Calu3 (cell line): ENCODE results near the gene STIM2. TPM values are rescaled to one million over a fixed set of nuclear protein-coding genes. Genes with fewer than 3 reads are reported as not detected.

Experiments used
- BruUV-seq: library from RNA; stranded (reverse); fragments of 400-500 nt; replicated peaks from 2 replicates; lab custom pipeline; 2021; lab: Mats Ljungman, UMichigan
- CTCF ChIA-PET: fragments of 300-600 bp; sonication (Branson Sonifier 250); formaldehyde crosslinking; loops from one replicate; lab custom pipeline; 2022; ENCODE audit warnings: antibody characterized with exemption; lab: Charles Lee
- DNase-seq: peaks from one replicate; pipeline ENCODE4 v3.0.0; 2022
- H3K27ac Mint-ChIP-seq: one replicate; pipeline ENCODE4 v1.8.0; 2022; ENCODE audit warnings: mixed read lengths; ENCODE audit not compliant: unreplicated experiment
- H3K27me3 Mint-ChIP-seq: one replicate; pipeline ENCODE4 v1.8.0; 2022; ENCODE audit warnings: mixed read lengths; ENCODE audit not compliant: unreplicated experiment
- H3K36me3 Mint-ChIP-seq: one replicate; pipeline ENCODE4 v1.8.0; 2022; ENCODE audit warnings: mild to moderate bottlenecking, moderate library complexity, mixed read lengths; ENCODE audit not compliant: insufficient read depth, unreplicated experiment
- H3K4me1 Mint-ChIP-seq: one replicate; pipeline ENCODE4 v1.8.0; 2022; ENCODE audit warnings: mild to moderate bottlenecking, low read depth, mixed read lengths; ENCODE audit not compliant: unreplicated experiment
- H3K4me3 Mint-ChIP-seq: one replicate; pipeline ENCODE4 v1.8.0; 2022; ENCODE audit warnings: mild to moderate bottlenecking, low read depth, moderate library complexity, mixed read lengths; ENCODE audit not compliant: unreplicated experiment
- H3K9me3 Mint-ChIP-seq: one replicate; pipeline ENCODE4 v1.8.0; 2022; ENCODE audit warnings: low read depth, mixed read lengths; ENCODE audit not compliant: unreplicated experiment
- CTCF ChIP-seq: fragments of 200-600 bp; IDR thresholded peaks from one replicate; pipeline ENCODE4 v1.8.0; 2022; ENCODE audit warnings: antibody characterized with exemption; ENCODE audit not compliant: unreplicated experiment
- intact Hi-C: fragments of 100-400 bp; cut with micrococcal nuclease; formaldehyde crosslinking; loops from one replicate; pipeline ENCODE4 v1.10.0; 2022; ENCODE audit not compliant: unreplicated experiment
- total RNA-seq: library from RNA; stranded (reverse); gene quantifications from 2 replicates; pipeline ENCODE4 v1.2.3, GENCODE V29; 2022

The STIM2 gene
- total RNA-seq, 1 experiment from 2014 or later = 24.2 TPM

GRCh38 chr4:27019766-27020165 is 159.1 kb downstream of the STIM2 start:
- Mint-ChIP-seq H3K36me3 (no peaks in the 10 kb centered on the region), H3K27me3 (no peaks in the 10 kb centered on the region), H3K27ac (no peak overlapping the region), H3K4me3 (no peak overlapping the region), H3K4me1 (no peaks in the 10 kb centered on the region), H3K9me3 (no peaks in the 10 kb centered on the region)
- intact Hi-C loops = loop anchor here (10.0 kb wide), 1 partner anchor 275 kb away; no protein-coding TSS in a partner anchor
- TF ChIP-seq CTCF = no peak
- BruUV-seq = no TSS peak
- DNase-seq = no peak
- CTCF ChIA-PET = no interaction called here

GRCh38 chr4:27020203-27020602 is 159.6 kb downstream of the STIM2 start:
- no peak overlapping the region for H3K4me3 Mint-ChIP-seq
- no peaks in the 10 kb centered on the region for H3K9me3 Mint-ChIP-seq
- no peak overlapping the region for H3K27ac Mint-ChIP-seq
- H3K27me3 Mint-ChIP-seq = no peaks in the 10 kb centered on the region
- intact Hi-C loops = no loop called here
- TF ChIP-seq CTCF = no peak
- CTCF ChIA-PET = interaction anchor here (0.6 kb wide), 1 partner anchor 133 kb away, joined by 3 read pairs; no protein-coding TSS in a partner anchor
- no peaks in the 10 kb centered on the region for H3K36me3 Mint-ChIP-seq
- no TSS peak for BruUV-seq
- no peak for DNase-seq
- H3K4me1 Mint-ChIP-seq = no peaks in the 10 kb centered on the region

GRCh38 chr4:27020603-27021002 is 160.0 kb downstream of the STIM2 start:
- intact Hi-C loops = no loop called here
- no peak for TF ChIP-seq CTCF
- no peak for DNase-seq
- Mint-ChIP-seq H3K4me1 (no peaks in the 10 kb centered on the region), H3K27ac (no peak overlapping the region), H3K4me3 (no peak overlapping the region), H3K9me3 (no peaks in the 10 kb centered on the region), H3K27me3 (no peaks in the 10 kb centered on the region), H3K36me3 (no peaks in the 10 kb centered on the region)
- CTCF ChIA-PET = interaction anchor here (0.5 to 0.6 kb wide), 2 partner anchors 134 to 701 kb away, joined by 3 read pairs; no protein-coding TSS in a partner anchor
- no TSS peak for BruUV-seq

- Mint-ChIP-seq H3K27ac (no peak overlapping the region), H3K4me3 (no peak overlapping the region), H3K27me3 (no peaks in the 10 kb centered on the region), H3K36me3 (no peaks in the 10 kb centered on the region), H3K4me1 (no peaks in the 10 kb centered on the region), H3K9me3 (no peaks in the 10 kb centered on the region)
- no peak for TF ChIP-seq CTCF
- no peak for DNase-seq
- CTCF ChIA-PET = no interaction called here
- intact Hi-C loops = no loop called here
- no TSS peak for BruUV-seq
Measured at GRCh38 chr4:27022963-27023362, 162.3 kb downstream of the STIM2 start.
